Brain microvascular endothelial cell (primary cell): ENCODE measurements around the gene MMP24.

Experiments
- DNase-seq: peaks from one replicate; pipeline ENCODE4 v3.0.0-alpha.2; 2020
- H3K27ac ChIP-seq: fragments of 250-450 bp; sonication (Bioruptor Pico); 2 replicates; pipeline ENCODE4 v1.5.1; 2020; ENCODE audit warnings: mild to moderate bottlenecking, moderate library complexity
- H3K27me3 ChIP-seq: fragments of 250-450 bp; sonication (Bioruptor Pico); replicated peaks from 2 replicates; pipeline ENCODE4 v1.5.1; 2020; ENCODE audit warnings: mild to moderate bottlenecking
- H3K36me3 ChIP-seq: fragments of 250-450 bp; sonication (Bioruptor Pico); replicated peaks from 2 replicates; pipeline ENCODE4 v1.5.1; 2020; ENCODE audit warnings: mild to moderate bottlenecking
- H3K4me3 ChIP-seq: 2 replicates; pipeline ENCODE4 v1.5.1; 2011; ENCODE audit warnings: low read depth, mild to moderate bottlenecking, control low read depth, low read length, moderate library complexity
- in situ Hi-C: cut with HindIII; loops from 2 replicates; pipeline ENCODE4 v1.10.0; 2017; ENCODE audit warnings: low sequenced_read_pairs, low pct_ligation_motif_present
- TF ChIP-seq, protein P1 (sequence below): IDR thresholded peaks from 2 replicates; pipeline ENCODE4 v1.5.1; 2011; ENCODE audit warnings: low read depth, mild to moderate bottlenecking, moderate library complexity, low read length, control low read depth, inconsistent platforms; ENCODE audit errors: missing control alignments

Gene MMP24

GRCh38 chr20:35297155-35297554, 70.7 kb downstream of the MMP24 start:
- H3K27ac ChIP-seq = no peak overlapping the region
- H3K4me3 ChIP-seq = no peak overlapping the region
- no peak for DNase-seq
- H3K27me3 ChIP-seq = no peaks in the 10 kb centered on the region
- H3K36me3 ChIP-seq = no peaks in the 10 kb centered on the region
- TF ChIP-seq, protein P1, sequence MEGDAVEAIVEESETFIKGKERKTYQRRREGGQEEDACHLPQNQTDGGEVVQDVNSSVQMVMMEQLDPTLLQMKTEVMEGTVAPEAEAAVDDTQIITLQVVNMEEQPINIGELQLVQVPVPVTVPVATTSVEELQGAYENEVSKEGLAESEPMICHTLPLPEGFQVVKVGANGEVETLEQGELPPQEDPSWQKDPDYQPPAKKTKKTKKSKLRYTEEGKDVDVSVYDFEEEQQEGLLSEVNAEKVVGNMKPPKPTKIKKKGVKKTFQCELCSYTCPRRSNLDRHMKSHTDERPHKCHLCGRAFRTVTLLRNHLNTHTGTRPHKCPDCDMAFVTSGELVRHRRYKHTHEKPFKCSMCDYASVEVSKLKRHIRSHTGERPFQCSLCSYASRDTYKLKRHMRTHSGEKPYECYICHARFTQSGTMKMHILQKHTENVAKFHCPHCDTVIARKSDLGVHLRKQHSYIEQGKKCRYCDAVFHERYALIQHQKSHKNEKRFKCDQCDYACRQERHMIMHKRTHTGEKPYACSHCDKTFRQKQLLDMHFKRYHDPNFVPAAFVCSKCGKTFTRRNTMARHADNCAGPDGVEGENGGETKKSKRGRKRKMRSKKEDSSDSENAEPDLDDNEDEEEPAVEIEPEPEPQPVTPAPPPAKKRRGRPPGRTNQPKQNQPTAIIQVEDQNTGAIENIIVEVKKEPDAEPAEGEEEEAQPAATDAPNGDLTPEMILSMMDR = peak; percentile 32
- in situ Hi-C loops = no loop called here

- no peak for DNase-seq
- in situ Hi-C loops = no loop called here
- Histone ChIP-seq H3K4me3 (no peak overlapping the region), H3K27me3 (no peaks in the 10 kb centered on the region), H3K36me3 (no peaks in the 10 kb centered on the region), H3K27ac (no peak overlapping the region)
- TF ChIP-seq, protein P1 = no peak
Observed at GRCh38 chr20:35297740-35298139, 71.2 kb downstream of the MMP24 start.

- TF ChIP-seq, protein P1 = no peak
- H3K4me3 ChIP-seq = no peak overlapping the region
- H3K36me3 ChIP-seq = no peaks in the 10 kb centered on the region
- no peak overlapping the region for H3K27ac ChIP-seq
- no peaks in the 10 kb centered on the region for H3K27me3 ChIP-seq
- DNase-seq = no peak
- in situ Hi-C loops = no loop called here
Observed at GRCh38 chr20:35298264-35298663, 71.8 kb downstream of the MMP24 start.

GRCh38 chr20:35299780-35300179, 73.3 kb downstream of the MMP24 start:
- H3K27ac ChIP-seq = no peak overlapping the region
- no peak for DNase-seq
- in situ Hi-C loops = no loop called here
- H3K27me3 ChIP-seq = no peaks in the 10 kb centered on the region
- no peaks in the 10 kb centered on the region for H3K36me3 ChIP-seq
- no peak overlapping the region for H3K4me3 ChIP-seq
- TF ChIP-seq, protein P1 = no peak

DNA sequence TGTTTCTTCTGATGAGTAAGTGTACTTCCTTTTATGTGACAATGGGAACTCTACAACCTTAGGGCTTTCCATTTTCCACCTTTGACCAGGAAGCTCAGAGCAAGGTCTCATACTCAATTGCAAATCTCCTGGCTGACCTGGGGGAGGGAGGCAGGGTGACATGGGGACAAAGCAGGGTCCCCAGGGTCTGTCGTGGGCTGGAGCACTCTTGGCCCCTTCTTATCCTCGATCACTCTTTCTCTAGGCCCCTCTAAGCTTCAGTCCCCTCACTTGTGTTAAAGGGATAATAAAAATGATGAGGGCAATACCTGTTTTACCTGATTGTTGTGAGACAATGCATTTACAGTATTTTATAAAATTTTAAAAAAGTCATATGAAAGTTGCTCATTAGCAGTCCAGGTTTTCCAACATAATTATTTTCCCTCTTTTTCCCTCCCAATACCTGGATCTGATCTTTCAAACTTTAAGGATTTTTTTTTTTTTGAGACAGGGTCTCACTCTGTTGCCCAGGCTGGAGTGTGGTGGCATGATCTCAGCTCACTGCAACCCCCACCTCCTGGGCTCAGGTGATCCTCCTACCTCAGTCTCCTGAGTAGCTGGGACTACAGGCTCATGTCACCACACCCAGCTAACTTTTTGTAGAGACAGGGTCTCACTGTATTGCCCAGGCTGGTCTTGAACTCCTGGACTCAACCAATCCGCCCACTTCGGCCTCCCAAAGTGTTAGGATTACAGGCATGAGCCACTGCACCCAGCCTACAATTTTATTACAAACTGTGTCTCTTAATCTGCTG, 74.2 kb downstream of the MMP24 start:
- in situ Hi-C loops = no loop called here
- no peaks in the 10 kb centered on the region for H3K36me3 ChIP-seq
- TF ChIP-seq, protein P1 = no peak
- no peak overlapping the region for H3K27ac ChIP-seq
- H3K4me3 ChIP-seq = no peak overlapping the region
- DNase-seq = no peak
- H3K27me3 ChIP-seq = no peaks in the 10 kb centered on the region

DNA sequence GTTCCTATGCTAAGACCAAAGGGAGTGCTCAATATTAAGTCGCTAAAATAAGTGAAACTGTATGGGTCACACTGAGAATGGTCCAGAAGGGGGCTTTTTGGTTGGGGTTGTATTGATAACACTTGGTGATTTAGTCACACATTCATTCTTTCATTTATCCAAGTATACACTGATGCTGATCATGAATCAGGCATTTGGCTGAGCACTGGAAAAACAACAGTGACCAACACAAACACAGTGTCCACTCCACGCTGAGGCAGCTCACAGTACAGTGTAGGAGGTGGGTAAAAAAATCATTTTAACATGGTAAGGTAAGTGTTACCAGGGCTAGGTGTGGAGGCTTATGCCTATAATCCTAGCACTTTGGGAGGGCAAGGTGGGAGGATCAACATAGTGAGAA, 74.9 kb downstream of the MMP24 start:
- peak overlapping the region; percentile 97 for H3K27ac ChIP-seq
- peaks cover 3% of the 10 kb centered on the region for H3K36me3 ChIP-seq
- TF ChIP-seq, protein P1 = no peak
- H3K4me3 ChIP-seq = no peak overlapping the region
- in situ Hi-C loops = no loop called here
- DNase-seq = no peak
- no peaks in the 10 kb centered on the region for H3K27me3 ChIP-seq
